Neuron (in vitro differentiated cells): ENCODE results near the gene DPH2.

Source experiments
- H2AFZ ChIP-seq: one replicate; pipeline ENCODE4 v1.6.1; 2013; ENCODE audit warnings: low read depth, mild to moderate bottlenecking, inconsistent platforms, low read length, moderate library complexity
- H3K27me3 ChIP-seq: one replicate; pipeline ENCODE4 v1.6.1; 2013; ENCODE audit warnings: low read length; ENCODE audit not compliant: insufficient read depth
- H3K36me3 ChIP-seq: one replicate; pipeline ENCODE4 v1.6.1; 2013; ENCODE audit warnings: low read length; ENCODE audit not compliant: insufficient read depth
- H3K4me1 ChIP-seq: one replicate; pipeline ENCODE4 v1.6.1; 2013; ENCODE audit warnings: low read length; ENCODE audit not compliant: insufficient read depth
- H3K4me3 ChIP-seq: 2 replicates; pipeline ENCODE4 v1.5.1; 2013; ENCODE audit warnings: mild to moderate bottlenecking, low read length, moderate library complexity
- H3K9me3 ChIP-seq: one replicate; pipeline ENCODE4 v1.6.1; 2013; ENCODE audit warnings: low read length

DPH2 gene

DNA sequence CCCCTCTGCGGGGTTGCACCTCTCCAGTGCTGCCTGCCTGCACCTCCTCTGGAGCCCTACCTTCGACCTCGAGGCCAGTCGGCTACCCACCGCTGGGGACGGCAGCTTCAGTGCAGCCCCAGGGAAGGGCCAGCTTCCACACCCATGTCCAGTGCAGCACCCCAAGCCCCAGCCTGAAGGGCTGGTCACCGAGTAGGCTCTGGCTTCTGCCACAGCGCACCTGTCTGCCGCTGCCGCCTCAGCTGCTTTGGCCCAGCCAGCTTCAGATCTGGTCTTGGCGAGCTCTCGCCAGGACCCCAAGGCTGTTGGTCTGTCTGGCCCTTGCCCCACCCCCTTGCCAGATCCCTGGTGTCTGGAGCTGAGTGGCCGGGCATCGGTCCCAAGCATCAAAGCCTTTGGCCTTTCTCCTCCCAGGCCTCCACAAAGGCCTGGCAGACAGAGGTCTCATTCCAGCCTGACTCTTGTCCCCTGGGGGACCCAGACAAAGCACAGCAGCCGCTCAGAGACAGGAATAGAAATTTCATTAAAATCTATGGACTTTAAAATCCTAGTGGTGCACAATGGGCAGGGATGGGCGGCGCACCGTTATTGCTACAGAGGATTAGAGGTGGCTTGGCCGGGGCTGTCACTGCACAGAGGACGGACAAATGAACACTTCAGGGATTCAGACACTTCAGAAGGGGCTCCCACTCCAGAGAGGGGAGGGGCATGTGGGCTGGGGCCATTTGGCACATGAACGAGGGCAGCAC, 26.3 kb downstream of the DPH2 start:
- H2AFZ ChIP-seq, result no peak overlapping the region
- H3K27me3 ChIP-seq, result no peaks in the 10 kb centered on the region
- no peaks in the 10 kb centered on the region for H3K9me3 ChIP-seq
- H3K4me1 ChIP-seq, result peaks cover 32% of the 10 kb centered on the region
- H3K36me3 ChIP-seq, result no peaks in the 10 kb centered on the region
- no peak overlapping the region for H3K4me3 ChIP-seq

GRCh38 chr1:43996733-43997115, 26.9 kb downstream of the DPH2 start:
- H3K4me1 ChIP-seq, result peaks cover 28% of the 10 kb centered on the region
- no peaks in the 10 kb centered on the region for H3K27me3 ChIP-seq
- no peak overlapping the region for H2AFZ ChIP-seq
- H3K4me3 ChIP-seq, result no peak overlapping the region
- no peaks in the 10 kb centered on the region for H3K9me3 ChIP-seq
- no peaks in the 10 kb centered on the region for H3K36me3 ChIP-seq

DNA sequence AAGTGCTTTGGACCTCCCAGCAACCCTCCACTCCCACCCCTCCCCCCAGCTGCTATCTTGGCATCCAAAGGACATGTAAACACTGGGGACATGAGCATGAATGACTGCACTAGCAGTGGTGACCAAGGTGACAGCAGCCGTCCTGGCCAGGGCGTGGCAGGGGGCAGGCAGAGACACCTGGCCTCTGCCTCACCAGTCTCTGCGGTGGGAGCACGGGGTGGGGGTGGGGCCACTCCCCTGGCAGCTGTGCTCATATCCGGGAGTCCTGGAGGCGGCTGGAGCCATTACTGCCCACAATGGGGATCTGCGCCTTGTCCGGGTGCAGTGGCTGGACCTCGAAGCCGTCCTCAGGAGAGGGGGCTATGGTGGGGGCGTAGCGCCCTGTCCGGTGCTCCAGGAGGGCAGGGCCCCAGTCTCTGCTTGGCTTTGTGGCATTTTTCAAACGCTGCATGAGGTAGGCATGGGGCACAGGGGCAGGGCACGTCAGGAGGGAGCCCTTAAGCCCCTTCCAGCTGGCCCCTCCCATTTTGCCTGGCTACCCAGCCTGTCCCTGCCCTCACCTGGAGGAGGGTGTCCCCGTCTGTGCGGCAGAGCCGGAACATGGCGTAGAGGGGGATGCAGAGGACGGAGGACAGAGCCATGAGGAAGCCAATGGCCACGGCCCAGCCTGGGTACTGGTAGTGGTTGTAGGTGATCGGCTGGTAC, 27.6 kb downstream of the DPH2 start:
- Histone ChIP-seq H3K27me3 (no peaks in the 10 kb centered on the region), H2AFZ (no peak overlapping the region), H3K4me1 (peaks cover 24% of the 10 kb centered on the region), H3K36me3 (no peaks in the 10 kb centered on the region), H3K4me3 (no peak overlapping the region), H3K9me3 (no peaks in the 10 kb centered on the region)

GRCh38 chr1:43998000-43998378, 28.2 kb downstream of the DPH2 start:
- H3K9me3 ChIP-seq, result no peaks in the 10 kb centered on the region
- peaks cover 24% of the 10 kb centered on the region for H3K4me1 ChIP-seq
- H3K36me3 ChIP-seq, result no peaks in the 10 kb centered on the region
- H3K4me3 ChIP-seq, result no peak overlapping the region
- no peaks in the 10 kb centered on the region for H3K27me3 ChIP-seq
- H2AFZ ChIP-seq, result no peak overlapping the region

DNA sequence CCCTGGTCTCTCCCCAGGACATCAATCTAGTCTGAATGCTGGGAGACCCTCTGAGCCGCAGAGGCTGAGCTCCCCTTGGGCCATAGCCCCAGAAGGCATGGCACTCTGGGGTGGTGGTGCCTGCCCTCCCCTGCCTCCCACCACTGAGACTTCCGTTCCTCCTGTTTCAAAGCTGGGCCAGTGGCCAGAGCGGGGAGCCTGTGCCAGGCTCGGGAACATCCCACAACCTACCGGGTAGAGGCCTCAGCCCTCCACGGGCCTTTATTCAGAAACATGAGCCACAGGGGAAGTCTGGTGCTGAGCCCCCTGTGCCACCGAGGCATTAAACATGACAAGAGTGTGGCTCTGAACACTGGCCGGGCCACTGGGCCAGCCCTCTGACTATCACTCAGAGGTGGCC, 29.6 kb downstream of the DPH2 start:
- no peak overlapping the region for H2AFZ ChIP-seq

GRCh38 chr1:44000122-44000665, 30.4 kb downstream of the DPH2 start:
- no peak overlapping the region for H2AFZ ChIP-seq
- no peaks in the 10 kb centered on the region for H3K36me3 ChIP-seq
- no peaks in the 10 kb centered on the region for H3K27me3 ChIP-seq
- no peak overlapping the region for H3K4me3 ChIP-seq
- H3K9me3 ChIP-seq, result no peaks in the 10 kb centered on the region
- peaks cover 24% of the 10 kb centered on the region for H3K4me1 ChIP-seq

More for the DNA sequence above, 29.6 kb downstream of the DPH2 start:
- H3K9me3 ChIP-seq, result no peaks in the 10 kb centered on the region
- no peaks in the 10 kb centered on the region for H3K27me3 ChIP-seq
- H3K36me3 ChIP-seq, result no peaks in the 10 kb centered on the region
- H3K4me3 ChIP-seq, result no peak overlapping the region
- peaks cover 24% of the 10 kb centered on the region for H3K4me1 ChIP-seq

DNA sequence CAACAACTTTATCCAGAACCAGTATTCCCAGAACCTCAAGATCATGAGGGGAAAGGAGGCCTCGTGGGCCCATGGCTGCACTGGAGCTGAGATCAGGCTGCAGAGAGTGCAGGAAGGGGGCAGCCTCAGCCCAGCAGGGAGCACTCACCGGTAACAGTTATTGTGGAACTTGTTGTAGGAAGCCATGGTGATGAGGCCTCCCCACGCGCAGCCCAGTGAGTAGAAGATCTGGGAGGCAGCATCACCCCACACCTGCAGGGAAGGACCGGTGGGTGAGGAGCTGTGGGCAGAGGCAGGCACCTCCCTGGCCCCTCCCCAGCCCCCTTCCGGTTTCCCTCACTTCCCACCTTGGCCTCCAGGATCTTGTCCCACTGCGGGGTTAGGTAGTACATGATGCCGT, 32.4 kb downstream of the DPH2 start:
- no peaks in the 10 kb centered on the region for H3K27me3 ChIP-seq
- H2AFZ ChIP-seq, result no peak overlapping the region

DNA sequence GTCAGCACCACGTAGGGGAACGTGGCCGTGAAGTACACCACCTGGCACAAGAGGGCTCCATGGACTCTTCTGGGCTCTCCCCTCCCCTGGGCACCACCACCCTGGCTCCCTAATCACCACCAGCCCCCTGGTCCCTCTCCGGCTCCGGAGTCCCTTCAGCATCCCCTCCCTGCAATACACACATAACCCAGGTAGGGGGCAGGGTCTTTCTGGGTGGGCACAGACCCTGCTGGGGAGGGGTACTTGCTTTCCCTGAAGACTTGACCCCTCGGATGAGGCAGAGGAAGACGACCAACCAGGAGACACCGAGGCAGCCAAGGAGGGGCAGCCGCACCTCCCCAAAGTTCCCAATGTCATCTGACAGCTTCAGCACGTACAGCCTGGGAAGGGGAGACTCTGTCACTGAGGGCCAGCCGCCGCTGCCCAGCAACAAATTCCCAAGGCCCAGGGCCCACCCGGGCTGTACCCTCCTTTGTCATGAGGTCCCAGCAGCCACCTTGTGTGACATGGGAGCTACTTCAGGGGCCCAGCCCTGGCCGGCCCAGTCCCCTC, 32.9 kb downstream of the DPH2 start:
- no peaks in the 10 kb centered on the region for H3K36me3 ChIP-seq
- H3K4me1 ChIP-seq, result peaks cover 3% of the 10 kb centered on the region
- no peak overlapping the region for H3K4me3 ChIP-seq
- H2AFZ ChIP-seq, result no peak overlapping the region
- H3K9me3 ChIP-seq, result no peaks in the 10 kb centered on the region
- no peaks in the 10 kb centered on the region for H3K27me3 ChIP-seq

More for the DNA sequence above, 32.4 kb downstream of the DPH2 start:
- H3K9me3 ChIP-seq, result no peaks in the 10 kb centered on the region
- peaks cover 8% of the 10 kb centered on the region for H3K4me1 ChIP-seq
- H3K4me3 ChIP-seq, result no peak overlapping the region
- H3K36me3 ChIP-seq, result no peaks in the 10 kb centered on the region

GRCh38 chr1:44008259-44008658, 38.4 kb downstream of the DPH2 start:
- no peak overlapping the region for H2AFZ ChIP-seq
- H3K36me3 ChIP-seq, result no peaks in the 10 kb centered on the region
- no peaks in the 10 kb centered on the region for H3K27me3 ChIP-seq
- H3K9me3 ChIP-seq, result no peaks in the 10 kb centered on the region
- no peak overlapping the region for H3K4me3 ChIP-seq
- H3K4me1 ChIP-seq, result no peaks in the 10 kb centered on the region

DNA sequence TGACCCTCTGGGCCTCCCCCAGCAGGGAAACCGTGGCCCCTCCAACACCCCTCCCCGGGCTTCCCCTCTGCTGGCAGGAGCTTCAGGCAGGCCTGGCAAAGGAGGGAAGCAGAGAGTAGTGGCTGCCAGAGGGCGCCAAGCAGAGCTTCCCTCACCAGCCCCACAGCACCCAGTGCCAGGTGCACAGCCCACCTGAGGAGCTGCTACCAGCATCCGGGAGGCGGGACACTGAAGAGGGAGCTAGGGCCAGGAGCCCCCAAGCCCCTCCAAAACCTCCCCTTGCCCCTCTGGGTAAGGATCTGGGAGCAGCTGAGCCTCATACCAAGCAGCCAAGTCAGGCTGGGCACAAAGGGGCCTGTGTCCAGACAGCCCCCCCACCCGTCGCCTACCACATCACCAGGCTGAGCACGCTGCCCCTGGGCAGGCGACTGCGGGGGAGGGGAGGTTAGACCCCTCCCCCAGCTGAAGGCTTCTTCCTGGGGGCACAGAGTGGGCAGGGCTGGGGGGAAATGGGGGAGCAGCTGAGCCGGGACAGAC, 41.2 kb downstream of the DPH2 start:
- Histone ChIP-seq H3K4me1 (peaks cover 10% of the 10 kb centered on the region), H3K27me3 (no peaks in the 10 kb centered on the region), H3K36me3 (no peaks in the 10 kb centered on the region), H3K4me3 (no peak overlapping the region), H2AFZ (no peak overlapping the region), H3K9me3 (no peaks in the 10 kb centered on the region)

DNA sequence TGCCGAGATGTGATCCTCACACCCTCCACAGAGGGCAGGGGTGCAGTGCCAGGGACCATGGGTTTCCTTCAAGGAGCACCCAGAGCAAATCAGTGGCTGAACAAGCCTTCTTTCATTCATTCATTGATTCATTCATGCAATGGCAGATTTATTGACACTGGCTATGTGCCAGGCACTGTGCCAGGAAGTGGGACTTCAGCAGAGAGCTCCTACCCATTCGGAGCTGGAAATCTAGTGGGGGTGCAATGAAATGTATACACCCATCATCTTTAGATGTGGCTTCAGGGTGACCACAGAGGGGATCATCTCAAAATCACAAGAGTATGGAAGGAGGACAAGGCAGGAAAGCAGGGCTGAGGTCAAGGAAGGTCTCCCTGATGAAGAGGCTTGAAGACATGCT, 42.6 kb downstream of the DPH2 start:
- Histone ChIP-seq H2AFZ (no peak overlapping the region), H3K36me3 (no peaks in the 10 kb centered on the region), H3K9me3 (no peaks in the 10 kb centered on the region), H3K4me3 (no peak overlapping the region), H3K4me1 (peaks cover 24% of the 10 kb centered on the region), H3K27me3 (no peaks in the 10 kb centered on the region)

DNA sequence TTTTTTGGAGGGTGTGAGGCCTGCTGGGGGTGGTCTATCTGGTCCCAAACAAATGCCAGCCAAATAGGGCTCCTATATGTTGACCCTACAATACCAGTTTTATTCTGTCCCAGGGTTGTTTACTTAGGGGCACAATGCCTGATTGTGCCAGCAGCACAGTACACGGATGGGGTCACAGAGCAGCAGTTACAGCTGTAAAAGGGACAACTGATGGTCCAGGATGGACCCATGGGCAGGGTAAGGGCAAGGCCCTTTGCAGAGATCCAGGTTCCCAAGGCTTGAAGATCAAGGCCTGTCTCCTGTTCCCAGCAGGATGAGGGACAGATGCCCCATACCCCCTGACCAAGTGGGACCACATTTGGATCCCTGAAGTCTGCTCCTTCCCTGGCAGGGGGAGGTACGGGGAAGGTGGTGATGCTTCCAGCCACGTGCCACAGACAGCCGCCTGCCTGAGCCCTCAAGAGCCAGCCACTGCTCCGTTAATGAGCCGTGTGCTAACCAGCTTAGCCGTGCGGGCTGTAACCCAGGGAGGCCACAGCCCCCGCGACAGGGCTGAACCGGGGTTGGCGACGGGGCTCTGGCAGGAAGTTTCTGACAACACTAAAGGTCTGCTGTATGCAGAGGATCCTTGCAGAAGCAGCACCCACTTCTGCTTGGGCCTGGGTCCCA, 43.3 kb downstream of the DPH2 start:
- H3K4me1 ChIP-seq, result peaks cover 27% of the 10 kb centered on the region
- H3K36me3 ChIP-seq, result no peaks in the 10 kb centered on the region
- H3K27me3 ChIP-seq, result no peaks in the 10 kb centered on the region
- H2AFZ ChIP-seq, result no peak overlapping the region
- no peaks in the 10 kb centered on the region for H3K9me3 ChIP-seq
- H3K4me3 ChIP-seq, result no peak overlapping the region

- no peaks in the 10 kb centered on the region for H3K9me3 ChIP-seq
- H3K4me1 ChIP-seq, result peaks cover 27% of the 10 kb centered on the region
- H3K4me3 ChIP-seq, result no peak overlapping the region
- H3K27me3 ChIP-seq, result no peaks in the 10 kb centered on the region
- no peaks in the 10 kb centered on the region for H3K36me3 ChIP-seq
- H2AFZ ChIP-seq, result no peak overlapping the region
Measured at GRCh38 chr1:44013949-44014348, 44.1 kb downstream of the DPH2 start.
